GM12873 (cell line): Measurements from ENCODE around the gene EPOP.

ENCODE experiments used
- CTCF ChIP-seq: IDR thresholded peaks from 2 replicates; pipeline ENCODE4 v1.5.1; 2012; ENCODE audit warnings: low read depth, mild to moderate bottlenecking, moderate library complexity, low read length, control low read depth; ENCODE audit not compliant: insufficient read depth; ENCODE audit errors: missing control alignments

The EPOP gene

GRCh38 chr17:38637951-38638350 is 36.8 kb downstream of the EPOP start:
- TF ChIP-seq CTCF = no peak

- TF ChIP-seq CTCF = no peak
Measured at GRCh38 chr17:38636054-38636453, 38.7 kb downstream of the EPOP start.

GRCh38 chr17:38632334-38632733 is 42.4 kb downstream of the EPOP start:
- no peak for TF ChIP-seq CTCF

GRCh38 chr17:38628441-38628840 is 46.3 kb downstream of the EPOP start:
- TF ChIP-seq CTCF = no peak

- TF ChIP-seq CTCF = no peak
Measured at GRCh38 chr17:38627957-38628356, 46.8 kb downstream of the EPOP start.

- no peak for TF ChIP-seq CTCF
Measured at GRCh38 chr17:38625482-38625881, 49.3 kb downstream of the EPOP start.
